ENCODE results near the gene NFIA. TPM values are rescaled to one million over a fixed set of nuclear protein-coding genes. Genes with fewer than 3 reads are reported as not detected.

Gene NFIA
- total RNA-seq, 1 donor from 2014 or later, result 49.4 TPM

DNA sequence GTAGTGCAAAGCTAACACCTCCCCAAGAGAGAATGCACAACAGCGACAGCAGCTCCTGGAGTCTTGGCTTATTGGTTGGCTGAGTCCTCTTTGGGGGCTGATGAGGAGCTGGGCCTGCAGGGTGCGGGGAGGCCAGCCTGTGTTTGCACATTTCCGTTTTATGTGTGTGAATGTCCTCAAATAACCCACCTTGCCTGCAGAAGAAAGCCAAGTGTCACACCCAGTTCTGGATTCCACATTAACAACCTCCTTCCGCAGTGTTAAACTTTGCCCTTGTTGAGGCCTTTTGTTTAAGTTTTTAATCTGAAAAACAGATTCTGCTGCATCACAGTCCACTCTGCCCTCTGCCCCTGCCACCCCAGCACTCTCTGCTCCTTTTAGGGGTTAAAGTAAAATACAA, 368.1 kb downstream of the NFIA start:
- TF ChIP-seq, protein P1, sequence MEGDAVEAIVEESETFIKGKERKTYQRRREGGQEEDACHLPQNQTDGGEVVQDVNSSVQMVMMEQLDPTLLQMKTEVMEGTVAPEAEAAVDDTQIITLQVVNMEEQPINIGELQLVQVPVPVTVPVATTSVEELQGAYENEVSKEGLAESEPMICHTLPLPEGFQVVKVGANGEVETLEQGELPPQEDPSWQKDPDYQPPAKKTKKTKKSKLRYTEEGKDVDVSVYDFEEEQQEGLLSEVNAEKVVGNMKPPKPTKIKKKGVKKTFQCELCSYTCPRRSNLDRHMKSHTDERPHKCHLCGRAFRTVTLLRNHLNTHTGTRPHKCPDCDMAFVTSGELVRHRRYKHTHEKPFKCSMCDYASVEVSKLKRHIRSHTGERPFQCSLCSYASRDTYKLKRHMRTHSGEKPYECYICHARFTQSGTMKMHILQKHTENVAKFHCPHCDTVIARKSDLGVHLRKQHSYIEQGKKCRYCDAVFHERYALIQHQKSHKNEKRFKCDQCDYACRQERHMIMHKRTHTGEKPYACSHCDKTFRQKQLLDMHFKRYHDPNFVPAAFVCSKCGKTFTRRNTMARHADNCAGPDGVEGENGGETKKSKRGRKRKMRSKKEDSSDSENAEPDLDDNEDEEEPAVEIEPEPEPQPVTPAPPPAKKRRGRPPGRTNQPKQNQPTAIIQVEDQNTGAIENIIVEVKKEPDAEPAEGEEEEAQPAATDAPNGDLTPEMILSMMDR (conservative IDR thresholded peaks at IDR 0.05), result no peak
- Mint-ChIP-seq H3K36me3 (peaks cover 1% of the 10 kb centered on the region), H3K4me1 (ENCODE audit: unreplicated experiment) (peaks cover 81% of the 10 kb centered on the region), H3K27me3 (peaks cover 3% of the 10 kb centered on the region), H3K4me3 (peak overlapping the region; percentile 22), H3K27ac (peak overlapping the region; percentile 91), H3K9me3 (no peaks in the 10 kb centered on the region)
- no peak for DNase-seq (ENCODE audit: extremely low spot score, unreplicated experiment)

DNA sequence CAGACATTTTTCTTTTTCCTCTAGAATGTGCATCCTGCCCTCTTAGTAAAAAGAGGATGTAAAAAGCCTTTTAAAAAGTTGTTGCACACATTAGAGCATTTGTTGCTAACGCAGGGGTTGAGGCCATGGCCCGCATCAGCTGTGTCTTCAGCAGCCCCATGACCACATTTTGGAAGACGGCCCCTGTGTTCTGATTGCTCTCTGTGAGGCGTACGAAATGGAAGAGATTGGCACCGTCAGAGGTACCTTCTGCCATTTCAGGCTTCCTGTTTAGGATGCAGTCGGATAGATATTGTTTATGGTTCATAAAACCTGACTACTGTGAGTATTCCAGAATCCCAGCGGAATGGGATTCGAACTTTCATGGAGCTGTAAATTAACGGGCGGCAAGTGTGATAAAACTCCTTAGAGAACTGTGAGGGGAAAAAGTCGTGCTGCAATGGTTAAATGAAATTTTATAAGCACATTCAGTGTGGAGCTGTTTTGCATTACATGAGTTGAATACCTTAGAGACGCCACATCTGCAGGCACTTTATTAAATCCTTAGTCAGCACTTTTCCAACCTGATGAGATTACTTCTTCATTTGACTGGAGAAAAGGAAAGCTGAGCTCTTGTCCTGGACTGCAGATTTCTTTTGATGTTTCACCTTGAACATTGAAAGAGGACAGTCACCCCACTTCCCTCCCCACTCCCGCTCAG, 368.7 kb downstream of the NFIA start:
- H3K4me3 Mint-ChIP-seq, result peak overlapping the region; percentile 22
- peaks cover 3% of the 10 kb centered on the region for H3K27me3 Mint-ChIP-seq
- no peaks in the 10 kb centered on the region for H3K9me3 Mint-ChIP-seq
- peak overlapping the region; percentile 91 for H3K27ac Mint-ChIP-seq
- TF ChIP-seq, protein P1 (conservative IDR thresholded peaks at IDR 0.05), result no peak
- peaks cover 75% of the 10 kb centered on the region for H3K4me1 Mint-ChIP-seq (ENCODE audit: unreplicated experiment)
- no peak for DNase-seq (ENCODE audit: extremely low spot score, unreplicated experiment)
- peaks cover 6% of the 10 kb centered on the region for H3K36me3 Mint-ChIP-seq

DNA sequence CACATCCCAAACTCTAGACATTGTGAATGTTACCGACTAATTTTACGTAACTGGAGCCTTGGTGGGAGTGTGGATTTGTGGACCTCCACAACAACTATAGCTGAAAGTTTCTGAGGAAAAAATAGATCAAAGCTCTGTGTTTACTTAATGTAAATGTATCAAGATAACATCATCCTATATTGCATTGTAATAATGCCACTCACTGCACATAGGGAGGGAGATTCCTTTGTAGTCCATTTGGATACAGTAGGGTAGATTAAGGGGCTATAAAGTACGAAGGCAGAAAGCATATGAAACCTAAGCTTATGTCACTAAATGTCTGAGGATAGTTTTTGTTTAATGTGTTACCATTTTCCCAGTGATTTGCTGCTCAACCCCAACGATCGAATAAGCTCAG, 369.2 kb downstream of the NFIA start:
- peaks cover 69% of the 10 kb centered on the region for H3K4me1 Mint-ChIP-seq (ENCODE audit: unreplicated experiment)
- H3K36me3 Mint-ChIP-seq, result peaks cover 6% of the 10 kb centered on the region
- DNase-seq (ENCODE audit: extremely low spot score, unreplicated experiment), result no peak
- no peaks in the 10 kb centered on the region for H3K9me3 Mint-ChIP-seq
- peaks cover 3% of the 10 kb centered on the region for H3K27me3 Mint-ChIP-seq
- TF ChIP-seq, protein P1 (conservative IDR thresholded peaks at IDR 0.05), result no peak
- peak overlapping the region; percentile 91 for H3K27ac Mint-ChIP-seq
- peak overlapping the region; percentile 22 for H3K4me3 Mint-ChIP-seq

DNA sequence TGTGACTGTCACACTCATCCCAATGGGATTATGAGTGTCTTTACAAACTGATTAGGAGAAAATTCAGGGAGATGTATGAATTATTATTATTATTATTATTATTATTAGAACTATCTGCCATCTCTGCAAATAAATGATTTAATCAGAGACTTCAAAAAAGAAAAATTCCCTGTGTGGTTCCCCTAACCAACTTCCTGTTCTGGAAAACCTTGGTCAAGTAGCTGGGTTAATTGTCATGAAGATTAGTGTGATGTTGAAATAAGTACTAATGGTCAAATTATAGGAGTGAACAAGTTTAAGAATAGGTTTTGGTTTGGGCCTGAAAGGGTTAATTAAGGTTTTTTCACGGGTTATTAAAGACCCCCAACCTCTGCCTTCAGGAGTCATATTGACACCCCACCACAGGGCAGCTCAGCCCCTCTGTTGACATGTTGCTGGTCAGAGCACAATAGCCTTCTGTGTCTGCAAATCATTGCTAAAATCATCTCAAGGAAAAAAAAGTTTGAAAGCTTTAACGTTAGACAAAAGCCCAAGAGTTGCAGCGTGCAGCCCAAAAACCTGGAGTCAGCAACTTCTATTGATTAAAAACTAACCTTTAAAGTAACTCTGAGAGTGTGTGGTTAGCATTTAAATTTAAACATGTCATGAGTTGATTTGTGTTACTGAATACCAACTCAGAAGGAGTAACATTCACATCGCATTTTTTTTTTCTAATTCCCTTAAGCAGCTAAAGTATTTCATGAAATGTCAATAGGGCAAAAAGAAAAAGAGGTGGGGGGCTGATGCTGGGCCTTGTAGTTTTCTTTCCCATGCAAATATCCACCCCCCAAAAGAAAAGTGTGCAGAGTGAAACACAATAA, 370.0 kb downstream of the NFIA start:
- Mint-ChIP-seq H3K36me3 (peaks cover 6% of the 10 kb centered on the region), H3K4me3 (peak overlapping the region; percentile 80), H3K9me3 (no peaks in the 10 kb centered on the region), H3K4me1 (ENCODE audit: unreplicated experiment) (peaks cover 65% of the 10 kb centered on the region), H3K27ac (peak overlapping the region; percentile 91), H3K27me3 (peaks cover 3% of the 10 kb centered on the region)
- TF ChIP-seq, protein P1 (conservative IDR thresholded peaks at IDR 0.05), result no peak
- no peak for DNase-seq (ENCODE audit: extremely low spot score, unreplicated experiment)

DNA sequence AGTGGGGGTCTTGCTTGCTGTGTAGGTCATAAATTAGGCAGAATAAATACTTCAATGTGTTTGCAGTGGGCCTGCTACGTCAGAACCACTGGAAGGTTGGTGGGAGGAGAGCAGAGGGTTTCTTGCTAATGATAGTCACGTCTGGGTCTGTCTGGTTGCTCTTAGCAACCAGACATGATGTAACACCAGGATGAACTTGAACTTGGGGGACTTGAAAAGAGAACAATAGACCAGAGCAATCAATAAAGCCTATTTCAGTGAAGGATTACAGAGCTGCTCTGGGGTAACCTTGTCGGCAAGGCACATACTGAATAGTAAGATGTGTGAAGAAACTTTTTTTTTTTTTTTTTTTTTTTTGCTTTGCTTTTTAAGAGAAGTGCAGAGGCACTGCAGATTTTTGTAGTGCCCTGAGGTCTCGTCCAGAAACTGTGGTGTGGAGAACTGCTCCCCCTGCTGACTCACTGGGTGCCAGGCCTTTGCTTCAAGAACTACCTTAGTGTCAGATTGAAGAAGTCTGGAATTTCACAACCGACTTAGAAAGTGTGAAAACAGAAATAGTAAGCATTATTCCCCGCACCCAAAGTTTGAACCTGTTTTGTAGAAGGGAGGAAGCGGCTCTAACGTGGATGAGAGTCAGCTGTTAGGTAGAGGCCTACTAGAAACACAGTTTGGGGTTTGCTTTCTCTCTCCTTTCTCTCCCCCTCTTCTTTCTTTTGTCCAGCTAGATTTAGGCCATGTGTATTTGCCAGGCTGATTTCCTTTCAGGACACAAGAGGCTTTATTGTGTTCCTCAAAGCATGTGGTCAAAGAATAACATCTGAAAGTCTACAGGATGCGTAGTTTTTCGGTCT, 371.0 kb downstream of the NFIA start:
- TF ChIP-seq, protein P1 (conservative IDR thresholded peaks at IDR 0.05), result peak; percentile 89

More for the DNA sequence above, 371.0 kb downstream of the NFIA start:
- Mint-ChIP-seq H3K4me3 (peak overlapping the region; percentile 80), H3K36me3 (peaks cover 6% of the 10 kb centered on the region), H3K27me3 (peaks cover 3% of the 10 kb centered on the region), H3K27ac (peak overlapping the region; percentile 90), H3K9me3 (no peaks in the 10 kb centered on the region), H3K4me1 (ENCODE audit: unreplicated experiment) (peaks cover 60% of the 10 kb centered on the region)
- peak; percentile 80 for DNase-seq (ENCODE audit: extremely low spot score, unreplicated experiment)

Measured in type B pancreatic cell (in vitro differentiated cells).